ENCODE measurements around the gene PDPK1.

Gene PDPK1

DNA sequence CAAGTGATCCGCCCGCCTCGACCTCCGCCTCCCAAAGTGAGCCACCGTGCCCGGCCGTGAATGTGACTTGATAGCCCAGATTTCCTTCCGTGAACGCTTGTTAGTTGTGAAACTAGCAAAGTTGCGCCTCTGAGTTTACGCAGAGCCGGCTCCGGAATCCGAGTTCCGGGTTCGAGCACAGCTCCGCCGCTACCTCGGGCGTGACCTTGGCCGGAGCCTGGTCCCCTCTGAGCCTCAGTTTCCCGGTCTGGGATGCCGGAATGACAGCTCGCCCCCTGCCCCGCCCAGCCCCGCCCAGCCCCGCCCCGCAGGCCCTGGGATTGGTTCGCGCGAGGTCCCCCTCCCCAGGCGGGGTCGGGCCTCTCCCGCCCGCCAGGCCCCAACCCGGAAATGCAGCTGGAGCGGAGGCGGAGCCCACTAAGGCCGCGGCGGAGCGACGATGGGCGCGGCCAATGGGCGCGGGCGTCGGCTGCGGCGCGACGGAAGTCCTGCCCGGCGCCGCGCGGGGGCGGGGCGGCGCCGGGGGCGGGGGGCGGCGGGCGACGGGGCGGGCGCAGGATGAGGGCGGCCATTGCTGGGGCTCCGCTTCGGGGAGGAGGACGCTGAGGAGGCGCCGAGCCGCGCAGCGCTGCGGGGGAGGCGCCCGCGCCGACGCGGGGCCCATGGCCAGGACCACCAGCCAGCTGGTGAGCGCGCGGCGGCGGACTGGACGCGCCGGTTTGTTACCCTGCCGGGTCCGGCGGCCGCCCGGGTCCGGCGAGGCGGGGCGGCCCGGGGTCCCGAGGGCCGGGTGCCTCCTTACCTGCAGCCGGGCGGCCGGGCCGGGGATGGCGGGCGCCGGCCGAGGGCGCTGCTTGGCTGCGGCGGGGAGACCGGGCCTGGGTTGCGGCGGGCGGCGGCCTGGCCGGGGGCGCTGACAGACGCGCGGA, at the start of gene PDPK1:
Gene PDPK1, plus strand, starts transcription at position 571 of the 929 bp plus-strand sequence. Its CDS starts 92 bp downstream, at position 663.
- peak; percentile 97 for DNase-seq

DNA sequence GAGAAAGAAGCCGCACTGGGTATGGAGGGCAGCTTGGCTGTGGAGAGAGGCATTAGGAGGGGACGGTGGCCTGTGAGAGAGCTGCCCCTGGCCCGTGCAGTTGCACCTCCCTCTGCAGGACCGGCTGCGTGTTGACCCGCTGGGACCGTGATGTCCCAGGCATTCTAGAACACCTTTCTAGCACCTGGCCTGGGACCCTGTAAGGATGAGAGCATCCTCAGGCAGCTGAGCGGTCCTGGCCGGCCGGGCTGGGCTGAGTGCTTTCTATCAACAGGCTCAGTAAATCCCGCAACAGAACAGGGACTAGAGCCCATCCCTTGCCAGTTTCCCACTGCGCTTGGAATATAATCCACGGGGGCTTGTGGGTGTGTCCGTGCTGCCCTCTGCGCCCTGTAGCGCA, 48.2 kb upstream of the PDPK1 start:
- no peak for DNase-seq

DNA sequence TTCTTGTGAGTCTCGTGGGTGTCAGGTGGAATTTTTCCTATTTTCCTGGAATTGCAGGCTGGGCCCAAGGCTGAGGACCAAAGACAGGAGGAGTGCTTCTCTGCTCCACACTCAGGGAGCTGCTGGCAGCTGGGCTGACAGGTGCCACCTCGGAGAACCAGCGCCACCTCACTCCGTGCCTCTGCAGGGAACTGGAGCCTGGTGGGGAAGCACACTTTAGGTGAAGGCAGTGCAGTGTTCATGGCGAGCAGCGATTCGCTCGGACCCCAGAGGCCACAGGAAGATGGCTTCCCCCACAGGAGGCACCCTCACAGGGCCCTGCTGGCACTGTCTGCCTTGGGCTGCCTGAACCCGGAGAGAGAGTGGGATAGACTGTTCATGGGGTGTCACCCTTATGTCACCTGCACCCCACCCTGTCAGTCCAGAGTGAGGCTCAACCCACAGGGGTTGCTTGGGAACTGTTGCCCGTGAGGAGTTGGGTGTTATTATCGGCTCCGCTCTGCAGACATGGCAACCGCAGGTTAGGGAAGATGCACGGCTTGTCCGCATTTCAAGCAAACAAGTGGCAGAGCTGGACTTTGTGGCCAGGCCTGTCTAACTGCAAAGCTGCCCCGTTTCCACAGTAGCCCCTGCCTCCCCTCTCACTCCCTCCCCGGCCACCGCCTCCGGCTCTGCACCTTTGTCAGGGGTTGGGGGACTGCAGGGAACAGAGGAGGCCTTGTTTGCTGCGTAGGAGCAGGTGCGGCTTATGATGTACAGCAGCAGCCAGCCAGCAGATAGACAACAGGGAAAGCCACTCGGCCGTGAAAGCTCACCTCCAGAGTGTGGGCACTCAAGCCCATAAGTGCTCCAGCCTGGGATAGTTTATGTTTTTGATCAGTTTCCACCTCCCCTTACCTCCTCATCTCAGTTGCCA, 47.4 kb upstream of the PDPK1 start:
- DNase-seq, result no peak

DNA sequence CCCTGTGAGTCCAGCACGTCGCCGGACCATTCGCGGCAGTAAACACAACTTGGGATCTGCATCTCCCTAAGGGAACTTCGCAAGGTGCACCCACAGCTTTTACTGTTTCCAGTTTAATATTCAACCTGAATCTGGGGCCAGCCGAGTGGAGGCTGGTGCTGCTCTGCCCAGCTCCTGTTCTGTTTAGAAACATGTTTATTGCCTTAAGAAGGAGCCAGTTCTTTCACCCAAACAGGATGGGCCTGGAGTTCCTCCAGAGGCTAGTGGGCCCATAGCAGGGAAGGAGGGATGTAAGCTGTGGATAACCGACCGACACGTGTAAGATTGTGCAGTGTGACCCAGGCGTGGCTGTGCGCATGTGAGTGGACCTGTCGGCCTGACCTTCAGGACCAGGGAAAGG, 45.5 kb upstream of the PDPK1 start:
- DNase-seq, result no peak

DNA sequence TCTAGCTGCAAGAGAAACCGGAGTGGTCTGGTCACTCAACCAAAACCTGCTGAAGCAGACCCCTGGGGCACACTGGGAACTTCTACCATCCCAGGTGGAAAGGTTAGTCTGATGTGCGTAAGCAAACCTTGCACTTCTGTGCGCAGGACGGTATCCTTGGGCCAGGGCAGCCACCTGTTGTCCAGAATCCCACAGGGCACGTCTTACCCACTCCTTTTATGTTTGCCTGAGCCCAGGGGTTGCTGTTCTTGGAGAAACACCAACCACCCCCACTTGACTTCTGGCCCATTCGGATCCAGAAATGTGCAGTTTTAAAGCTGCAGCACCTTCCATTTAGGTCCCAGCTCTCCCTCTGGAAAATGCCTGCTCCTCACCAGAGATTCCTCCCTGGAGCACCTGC, 44.2 kb upstream of the PDPK1 start:
- DNase-seq, result no peak

DNA sequence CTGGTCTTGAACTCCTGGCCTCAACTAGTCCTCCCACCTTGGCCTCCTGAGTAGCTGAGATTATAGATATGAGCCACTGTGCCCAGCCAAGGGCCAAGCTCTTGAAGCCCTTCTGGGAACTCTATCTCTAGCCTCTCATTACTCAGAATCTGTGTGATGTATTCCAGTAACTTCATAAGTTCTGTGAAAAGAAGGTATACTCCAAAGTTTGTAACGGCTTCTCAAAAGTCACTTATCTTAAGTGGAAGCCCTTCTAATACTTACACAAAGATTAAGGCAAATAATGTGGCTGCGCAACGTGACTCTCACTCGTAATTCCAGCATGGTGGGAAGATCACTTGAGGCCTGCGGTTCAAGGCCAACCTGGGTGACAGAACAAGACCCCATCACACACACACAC, 43.2 kb upstream of the PDPK1 start:
- DNase-seq, result no peak

DNA sequence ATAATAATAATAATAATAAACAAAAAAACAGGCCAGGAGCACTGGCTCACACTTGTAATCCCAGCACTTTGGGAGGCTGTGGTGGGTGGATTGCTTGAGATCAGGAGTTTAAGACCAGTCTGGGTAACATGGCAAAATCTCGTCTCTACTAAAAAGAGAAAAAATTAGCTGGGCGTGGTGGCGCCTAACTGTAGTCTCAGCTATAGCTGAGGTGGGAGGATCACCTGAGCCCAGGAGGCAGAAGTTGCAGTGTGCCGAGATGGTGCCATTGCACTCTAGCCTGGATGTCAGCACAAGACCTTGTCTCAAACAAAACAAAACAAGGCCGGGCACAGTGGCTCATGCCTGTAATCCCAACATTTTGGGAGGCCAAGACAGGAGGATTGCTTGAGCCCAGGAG, 42.8 kb upstream of the PDPK1 start:
- no peak for DNase-seq

DNA sequence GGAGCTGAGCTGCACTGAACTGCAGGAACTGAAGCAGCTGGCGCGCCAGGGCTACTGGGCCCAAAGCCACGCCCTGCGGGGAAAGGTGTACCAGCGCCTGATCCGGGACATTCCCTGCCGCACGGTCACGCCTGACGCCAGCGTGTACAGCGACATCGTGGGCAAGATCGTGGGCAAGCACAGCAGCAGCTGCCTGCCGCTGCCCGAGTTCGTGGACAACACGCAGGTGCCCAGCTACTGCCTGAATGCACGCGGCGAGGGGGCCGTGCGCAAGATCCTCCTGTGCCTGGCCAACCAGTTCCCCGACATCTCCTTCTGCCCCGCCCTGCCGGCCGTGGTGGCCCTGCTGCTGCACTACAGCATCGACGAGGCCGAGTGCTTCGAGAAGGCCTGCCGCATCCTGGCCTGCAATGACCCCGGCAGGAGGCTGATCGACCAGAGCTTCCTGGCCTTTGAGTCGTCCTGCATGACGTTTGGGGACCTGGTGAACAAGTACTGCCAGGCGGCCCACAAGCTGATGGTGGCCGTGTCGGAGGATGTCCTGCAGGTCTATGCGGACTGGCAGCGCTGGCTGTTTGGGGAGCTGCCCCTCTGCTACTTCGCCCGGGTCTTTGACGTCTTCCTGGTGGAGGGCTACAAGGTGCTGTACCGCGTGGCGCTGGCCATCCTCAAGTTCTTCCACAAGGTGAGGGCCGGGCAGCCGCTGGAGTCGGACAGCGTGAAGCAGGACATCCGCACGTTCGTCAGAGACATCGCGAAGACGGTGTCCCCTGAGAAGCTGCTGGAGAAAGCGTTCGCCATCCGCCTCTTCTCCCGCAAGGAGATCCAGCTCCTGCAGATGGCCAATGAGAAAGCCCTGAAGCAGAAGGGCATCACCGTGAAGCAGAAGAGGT, 41.4 kb upstream of the PDPK1 start:
- no peak for DNase-seq

DNA sequence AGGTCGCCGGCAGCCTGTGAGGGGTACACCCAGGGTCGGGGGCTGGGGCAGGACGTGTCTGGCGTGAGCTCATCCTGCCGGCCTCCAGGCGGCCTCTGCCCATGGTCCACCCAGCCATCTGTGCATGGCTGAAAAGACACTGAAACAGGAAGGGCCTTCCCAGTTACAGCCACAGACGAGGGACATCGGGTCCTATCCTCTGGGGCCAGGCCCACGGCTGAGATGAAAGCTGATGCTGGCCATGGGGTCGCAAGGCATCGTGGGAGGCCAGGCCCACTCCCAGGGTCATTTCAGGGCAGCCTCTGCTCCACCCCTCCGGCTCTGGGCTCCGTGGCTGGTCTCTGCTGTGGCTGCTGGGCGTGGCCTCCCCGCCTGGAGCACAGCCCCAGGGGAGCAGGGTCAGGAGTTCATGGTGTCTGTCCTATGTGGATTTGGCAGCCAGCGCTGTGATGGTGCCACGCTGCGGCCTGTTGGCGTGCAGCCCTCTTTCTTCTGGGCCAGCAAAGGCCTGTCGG, 40.6 kb upstream of the PDPK1 start:
- DNase-seq, result no peak

DNA sequence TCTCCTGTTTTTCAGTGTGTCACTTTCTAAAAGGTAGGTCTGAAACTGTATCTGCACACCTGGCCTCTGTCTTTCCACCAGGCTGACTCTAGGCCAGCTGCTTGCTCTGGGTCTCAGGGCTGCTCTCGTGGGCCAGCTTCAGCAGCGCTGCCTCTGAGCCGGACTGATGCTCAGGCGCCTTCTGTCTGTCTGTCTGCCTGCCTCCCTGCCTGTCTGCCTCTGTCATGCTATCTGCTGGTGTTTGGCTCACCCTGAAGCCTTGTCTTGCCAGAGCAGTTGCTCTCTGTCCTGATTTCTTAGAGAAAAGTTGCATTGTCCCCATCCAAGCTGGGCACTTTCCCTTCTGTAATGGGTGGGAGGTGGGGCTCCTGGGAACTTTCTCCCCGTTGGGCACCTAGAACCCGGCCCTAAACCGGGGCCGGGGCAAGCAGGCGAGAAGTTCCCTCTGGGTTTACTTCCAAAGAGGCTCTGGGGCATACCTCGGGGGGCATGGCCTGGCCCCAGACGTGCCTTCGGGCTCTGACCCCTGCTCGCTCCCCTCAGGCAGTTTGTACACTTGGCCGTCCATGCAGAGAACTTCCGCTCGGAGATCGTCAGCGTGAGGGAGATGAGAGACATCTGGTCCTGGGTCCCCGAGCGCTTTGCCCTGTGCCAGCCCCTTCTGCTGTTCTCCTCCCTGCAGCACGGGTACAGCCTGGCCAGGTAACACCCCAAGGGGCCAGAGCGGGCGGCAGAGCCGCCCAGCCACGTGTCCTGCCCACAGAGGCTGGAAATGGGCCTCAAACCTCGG, 39.9 kb upstream of the PDPK1 start:
- DNase-seq, result no peak

DNA sequence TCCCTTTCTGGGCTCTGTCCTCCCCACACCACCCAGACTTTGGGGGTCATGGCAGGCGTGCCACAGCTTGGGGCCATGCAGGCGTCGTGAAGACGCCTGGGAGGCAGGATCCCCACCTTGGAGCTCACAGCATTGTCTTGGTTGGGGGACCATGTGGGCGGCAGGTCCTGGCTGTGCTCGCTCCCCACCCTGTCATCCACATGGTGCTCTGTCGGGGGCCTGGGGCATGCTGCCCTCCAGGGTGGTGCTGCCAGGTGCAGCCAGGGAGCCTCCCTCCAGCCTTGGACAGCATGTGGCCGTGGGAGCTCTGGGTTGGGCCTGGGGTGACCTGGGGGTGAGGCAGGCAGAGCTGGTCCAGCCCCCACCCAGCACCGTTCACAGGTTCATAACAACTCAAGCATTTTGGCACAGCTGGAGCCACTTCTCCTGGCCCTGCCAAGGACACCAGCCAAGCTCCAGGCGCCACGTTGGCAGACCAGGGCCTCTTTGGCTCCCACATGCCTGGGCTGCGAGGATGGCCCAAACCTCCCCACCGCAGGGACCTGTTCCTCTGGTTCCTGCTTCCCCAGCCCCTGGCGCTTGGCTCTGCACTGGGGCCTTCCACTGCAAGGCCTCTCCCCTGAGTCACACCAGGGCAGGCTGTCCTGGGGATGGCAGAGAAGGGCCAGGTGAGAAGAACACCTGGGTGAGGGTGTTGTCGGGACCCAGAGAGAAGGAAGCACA, 39.1 kb upstream of the PDPK1 start:
- DNase-seq, result no peak

DNA sequence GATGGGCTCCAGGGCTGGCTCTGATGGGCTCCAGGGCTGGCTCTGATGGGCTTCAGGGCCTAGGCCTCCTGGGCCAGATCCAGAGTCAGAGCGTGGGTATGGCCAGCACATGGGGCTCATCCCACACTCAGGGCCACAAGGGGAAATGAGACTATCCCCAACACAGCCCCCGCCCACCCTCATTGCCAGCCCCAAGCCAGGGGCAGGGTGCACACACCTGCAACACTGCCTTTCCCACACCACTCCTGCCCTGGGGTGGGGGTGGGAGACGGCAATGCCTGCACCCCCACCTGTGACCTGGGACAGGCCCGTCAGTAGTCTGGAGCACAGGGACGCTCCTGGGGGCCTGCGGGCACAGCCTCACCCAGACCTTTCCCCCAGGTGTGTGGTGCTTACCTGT, 38.4 kb upstream of the PDPK1 start:
- no peak for DNase-seq

DNA sequence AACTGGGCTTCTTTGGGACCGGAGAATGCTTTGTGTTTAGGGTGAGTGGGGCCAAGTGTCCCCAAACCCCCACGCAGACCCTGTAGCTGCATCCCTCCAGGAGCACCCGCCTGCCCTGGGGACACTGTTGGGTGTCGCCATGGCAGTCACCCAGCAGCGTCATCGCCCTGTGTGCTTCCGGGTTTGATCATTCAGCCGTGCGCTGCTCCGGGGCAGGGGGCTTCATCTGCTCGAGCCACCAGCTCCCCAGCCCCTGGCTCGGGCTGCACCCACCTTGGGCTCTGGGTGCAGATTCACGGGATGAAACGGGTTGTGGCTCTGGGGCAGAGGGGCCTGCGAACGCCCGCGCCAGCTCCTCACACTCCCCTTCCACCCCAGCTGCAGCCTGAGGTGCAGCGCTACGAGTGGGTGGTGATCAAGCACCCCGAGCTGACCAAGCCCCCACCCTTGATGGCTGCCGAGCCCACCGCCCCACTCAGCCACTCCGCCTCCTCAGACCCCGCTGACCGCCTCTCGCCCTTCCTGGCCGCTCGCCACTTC, 37.9 kb upstream of the PDPK1 start:
- no peak for DNase-seq

DNA sequence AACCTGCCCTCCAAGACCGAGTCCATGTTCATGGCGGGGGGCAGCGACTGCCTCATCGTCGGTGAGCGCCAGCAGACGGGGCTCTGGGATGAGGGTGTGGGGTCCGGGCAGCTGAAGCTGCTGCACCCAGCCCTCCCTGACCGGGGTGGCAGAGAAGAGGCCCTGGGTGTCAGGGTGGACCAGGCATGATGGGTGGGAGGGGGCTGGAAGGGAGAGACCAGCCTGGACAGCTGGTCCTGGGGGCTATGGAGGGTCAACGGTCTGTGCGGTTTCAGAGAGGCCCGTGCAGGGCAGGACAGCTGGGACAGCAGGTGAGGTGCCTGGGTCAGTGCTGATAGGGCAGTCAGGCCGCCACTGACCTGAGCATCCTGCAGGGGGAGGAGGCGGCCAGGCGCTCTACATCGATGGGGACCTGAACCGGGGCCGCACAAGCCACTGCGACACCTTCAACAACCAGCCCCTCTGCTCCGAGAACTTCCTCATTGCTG, 37.3 kb upstream of the PDPK1 start:
- DNase-seq, result no peak

DNA sequence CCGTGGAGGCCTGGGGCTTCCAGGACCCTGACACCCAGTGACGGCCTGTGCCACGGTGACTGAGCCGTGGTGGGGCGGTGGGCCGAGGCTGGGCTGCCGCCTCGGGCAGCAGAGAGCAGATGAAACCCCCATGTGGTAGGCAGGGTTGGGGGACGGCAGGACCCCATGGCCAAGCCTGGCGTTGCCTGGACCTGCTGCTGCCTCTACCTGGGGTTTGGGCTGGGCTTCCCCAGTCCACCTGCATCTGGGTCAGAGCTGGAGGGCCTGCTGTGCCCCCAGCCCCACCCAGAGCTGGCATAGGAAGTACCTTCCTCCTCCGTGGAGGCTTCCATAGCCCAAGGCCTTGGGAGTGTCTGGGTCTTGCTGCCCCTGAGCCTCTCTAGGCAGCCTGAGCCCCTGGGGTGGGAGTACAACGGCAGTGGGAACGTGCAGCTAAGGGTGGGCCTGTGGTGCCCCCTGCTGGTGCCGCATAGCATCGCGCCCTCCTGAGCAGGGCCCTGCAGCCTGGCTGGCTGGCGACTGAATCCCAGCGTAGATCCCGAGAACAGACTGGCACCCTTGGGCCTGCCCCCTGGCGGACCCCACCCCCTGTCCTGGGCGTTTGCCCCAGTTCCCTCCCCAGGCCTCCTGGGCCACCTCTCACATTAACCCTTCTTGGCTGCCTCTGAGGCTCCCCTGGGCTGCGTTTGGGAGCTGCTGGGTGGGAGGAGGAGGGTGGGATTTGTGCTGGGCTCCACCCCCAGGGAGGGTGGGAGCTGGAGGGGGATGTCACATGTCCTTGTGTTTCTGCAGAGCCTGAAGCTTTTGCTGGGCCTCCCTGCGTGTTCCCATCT, 36.7 kb upstream of the PDPK1 start:
- DNase-seq, result peak; percentile 80

DNA sequence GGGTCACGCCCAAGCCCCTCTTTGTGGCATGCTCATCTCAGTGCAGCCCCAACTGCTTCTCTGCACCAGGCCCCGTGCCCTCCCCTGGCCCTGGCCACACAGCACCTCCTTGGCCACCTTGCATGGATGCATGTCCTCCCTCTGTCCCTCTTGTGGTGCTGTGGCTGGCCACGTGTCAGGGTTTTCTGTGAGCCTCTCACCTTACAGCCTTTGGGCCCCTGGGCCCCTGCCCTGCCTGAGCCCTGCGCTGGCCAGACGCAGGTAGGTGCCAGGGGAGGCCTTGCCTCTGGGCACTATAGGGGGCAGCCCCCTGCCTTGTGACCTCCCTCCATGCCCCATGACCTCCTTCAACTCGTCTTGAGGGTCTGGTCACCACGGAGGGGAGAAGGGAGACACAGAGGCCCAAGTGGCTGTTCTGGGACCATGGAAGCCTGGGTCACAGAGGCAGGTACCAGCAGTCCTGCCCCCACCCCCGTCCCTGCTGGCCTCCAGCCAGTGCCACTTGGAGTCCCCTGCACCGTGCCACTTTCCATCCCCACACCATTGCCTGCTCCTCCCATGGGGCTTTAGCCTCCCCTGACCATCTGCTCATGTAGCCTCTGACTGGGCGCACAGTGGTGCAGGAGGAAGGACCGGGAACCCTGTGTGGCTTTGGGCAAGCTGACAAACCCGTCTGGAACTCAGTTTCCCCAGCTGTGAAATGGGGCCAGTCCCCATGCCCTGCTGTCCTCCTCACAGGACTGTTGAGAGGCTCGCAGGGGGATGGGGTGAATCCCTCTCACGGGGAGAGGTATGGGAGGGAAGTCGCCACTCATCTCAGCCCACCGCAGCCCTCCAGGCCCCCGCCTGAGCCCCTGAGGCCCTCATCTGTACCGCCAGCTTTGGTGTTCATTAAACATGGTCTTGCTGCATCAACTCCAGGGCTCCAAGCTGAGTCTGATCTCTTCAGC, 35.6 kb upstream of the PDPK1 start:
- no peak for DNase-seq

DNA sequence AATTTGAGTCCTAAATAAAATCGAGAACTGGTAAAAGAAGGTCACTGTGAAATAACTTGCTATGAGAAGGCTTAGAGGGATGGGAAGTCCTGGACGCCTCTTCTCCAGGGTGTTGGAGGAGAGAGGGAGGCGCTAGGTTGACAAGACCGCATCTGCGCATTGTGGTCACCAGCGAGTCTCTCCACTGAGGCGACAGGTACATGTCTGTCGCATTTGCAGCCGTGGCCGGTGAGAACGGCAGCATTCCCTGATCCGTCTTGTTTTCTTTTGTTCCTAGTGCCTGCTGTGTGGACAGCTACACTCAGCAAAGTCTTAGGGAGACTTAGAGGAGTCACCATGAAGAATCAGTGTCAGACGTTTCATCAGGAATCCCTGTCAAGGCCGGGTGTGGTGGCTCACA, 32.1 kb upstream of the PDPK1 start:
- DNase-seq, result no peak

DNA sequence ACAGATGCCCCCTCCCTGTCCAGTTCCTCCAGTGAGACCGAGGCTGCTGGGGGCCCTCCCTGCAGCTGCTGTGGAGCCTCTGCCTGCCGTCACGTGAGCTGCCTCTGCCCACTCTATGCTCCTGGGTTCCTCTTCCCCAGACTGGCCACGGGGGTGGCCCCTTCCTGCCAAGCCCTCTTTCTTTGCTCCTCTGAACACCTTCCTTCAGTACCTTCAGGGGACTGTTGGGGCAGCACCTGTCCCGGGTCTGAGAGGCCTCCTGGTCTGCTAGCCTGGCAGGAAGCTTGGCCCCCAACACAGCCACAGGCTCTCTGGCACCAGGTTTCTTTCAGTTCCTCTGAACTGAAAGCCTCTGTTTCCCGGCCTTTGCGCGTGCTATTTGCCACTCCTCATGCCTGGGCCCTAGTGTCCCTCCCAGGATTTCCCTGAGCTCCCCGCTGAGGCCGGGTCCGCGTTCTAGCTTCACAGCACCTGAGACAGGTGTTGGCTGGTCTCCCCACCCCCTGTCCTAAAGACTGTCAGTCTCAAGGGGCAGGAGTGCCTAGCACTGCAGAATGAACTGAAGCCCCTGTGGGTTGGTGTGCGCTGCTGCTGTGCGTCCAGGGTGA, 30.7 kb upstream of the PDPK1 start:
- no peak for DNase-seq

Data from activated CD4-positive, alpha-beta T cell treated with anti-CD3 and anti-CD28 coated beads, Interleukin-10, Interleukin-2, amounts not matched to agents 100 ng/mL and 50 ng/mL, durations not matched to agents 16 hours and 8 hours (primary cell).